Fibroblast of skin of back (primary cell): ENCODE data around the gene SURF2.

Experiments used
- DNase-seq: peaks from one replicate; pipeline ENCODE4 v3.0.0-alpha.2; 2013

Gene SURF2

DNA sequence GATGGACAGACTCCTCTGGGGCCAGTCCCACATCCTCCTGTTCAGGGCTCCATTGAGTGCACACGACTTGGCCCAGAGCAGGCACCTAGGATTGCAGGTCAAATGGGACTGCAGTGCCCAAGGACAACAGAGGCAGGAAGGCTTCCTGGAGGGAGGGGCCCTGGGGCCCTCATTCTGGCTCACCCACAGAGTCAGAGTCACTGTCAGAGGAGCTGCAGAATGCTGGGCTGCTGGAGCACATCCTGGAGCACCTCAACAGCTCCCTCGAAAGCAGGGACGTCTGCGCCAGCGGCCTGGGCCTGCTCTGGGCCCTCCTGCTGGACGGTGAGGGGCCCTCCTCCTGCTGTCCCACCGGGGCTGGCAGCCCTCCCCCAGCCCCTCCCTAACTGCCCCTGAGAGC is 46.3 kb downstream of the SURF2 start:
- DNase-seq = no peak

- DNase-seq = no peak
These were observed 47.6 kb downstream of the SURF2 start for GRCh38 chr9:133403766-133404453.

- DNase-seq = no peak
These were observed 48.2 kb downstream of the SURF2 start for GRCh38 chr9:133404454-133405002.

- DNase-seq = no peak
These were observed 49.4 kb downstream of the SURF2 start for GRCh38 chr9:133405508-133406438.

DNA sequence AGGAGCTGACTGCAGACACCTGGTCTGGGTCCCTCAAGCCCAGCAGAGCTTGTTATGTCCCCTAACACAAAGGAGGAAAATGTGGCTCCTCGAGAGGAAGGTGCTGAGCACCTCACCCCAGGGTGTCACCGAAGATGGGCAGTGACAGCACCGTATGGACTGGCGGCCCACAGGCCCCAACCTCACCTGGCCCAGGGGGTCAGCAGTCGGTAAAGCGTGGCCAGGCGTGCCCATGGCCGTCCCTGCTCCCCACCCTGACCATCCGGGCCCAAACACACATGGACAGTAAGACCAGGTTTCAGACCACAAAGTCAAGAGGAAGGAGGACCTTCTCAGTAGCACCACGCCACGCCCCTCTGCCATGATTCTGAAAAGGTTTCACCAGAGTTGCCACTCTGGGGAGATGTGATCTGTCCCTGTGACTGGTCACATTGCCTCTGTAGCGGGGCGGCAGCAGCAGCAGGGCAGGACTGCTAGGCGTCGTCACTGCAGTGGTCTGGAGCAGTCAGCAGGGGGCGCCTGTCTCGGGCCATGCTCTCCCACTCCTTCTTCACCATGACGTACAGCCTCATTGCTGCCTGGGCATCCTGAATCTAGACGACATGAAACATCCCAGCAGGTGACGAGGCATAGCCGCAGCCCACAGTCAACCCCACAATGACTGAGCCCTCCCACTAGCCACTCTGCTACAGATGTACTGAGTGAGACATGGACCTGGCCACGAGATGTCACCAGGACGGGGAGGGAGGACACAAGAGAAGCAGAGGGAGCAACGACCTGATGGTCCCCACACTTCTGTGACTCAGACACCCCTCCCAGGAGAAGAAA is 50.3 kb downstream of the SURF2 start:
- DNase-seq = peak; percentile 65

DNA sequence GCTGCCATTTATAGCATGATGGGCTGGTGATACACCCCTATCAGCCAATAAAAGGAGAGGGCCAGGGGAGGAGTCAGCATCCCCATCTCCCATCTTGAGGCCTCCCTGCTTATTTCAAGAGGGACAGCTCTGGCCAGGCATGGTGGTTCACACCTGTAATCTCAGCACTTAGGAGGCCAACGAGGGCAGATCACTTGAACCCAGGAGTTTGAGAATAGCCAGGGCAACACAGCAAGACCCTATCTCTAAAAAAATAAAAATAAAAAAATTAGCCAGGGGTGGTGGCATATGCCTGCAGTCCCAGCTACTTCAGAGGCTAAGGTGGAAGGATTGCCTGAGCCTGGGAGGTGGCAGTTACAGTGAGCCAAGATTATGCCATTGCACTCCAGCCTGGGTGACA is 51.7 kb downstream of the SURF2 start:
- no peak for DNase-seq
